Adrenal gland (tissue), 5 donors: ENCODE results near the gene GPC2.

Experiments
- POLR2A ChIP-seq, 2 donors: fragments of 450-650 bp; IDR thresholded peaks; one replicate each; pipeline ENCODE4 v1.6.1; 2017; ENCODE audit warnings: antibody characterized with exemption in 2 of 2, mild to moderate bottlenecking in 2 of 2, moderate library complexity in 1 of 2
- TF ChIP-seq, protein P1 (sequence below), 6 experiments: fragments of 450-650 bp in 4 of 6; fragments of 200-600 bp in 2 of 6; sonication (generic) in 1 of 6; IDR thresholded peaks; 1 replicate in 5 of 6; 2 replicates in 1 of 6; pipeline versions ENCODE4 v1.5.1 to v1.8.0; 2016 to 2021; ENCODE audit warnings: antibody characterized with exemption in 6 of 6, mild to moderate bottlenecking in 2 of 6, moderate library complexity in 1 of 6
- donor health status: DM: no; HTN: no; CAD: no.

DNA sequence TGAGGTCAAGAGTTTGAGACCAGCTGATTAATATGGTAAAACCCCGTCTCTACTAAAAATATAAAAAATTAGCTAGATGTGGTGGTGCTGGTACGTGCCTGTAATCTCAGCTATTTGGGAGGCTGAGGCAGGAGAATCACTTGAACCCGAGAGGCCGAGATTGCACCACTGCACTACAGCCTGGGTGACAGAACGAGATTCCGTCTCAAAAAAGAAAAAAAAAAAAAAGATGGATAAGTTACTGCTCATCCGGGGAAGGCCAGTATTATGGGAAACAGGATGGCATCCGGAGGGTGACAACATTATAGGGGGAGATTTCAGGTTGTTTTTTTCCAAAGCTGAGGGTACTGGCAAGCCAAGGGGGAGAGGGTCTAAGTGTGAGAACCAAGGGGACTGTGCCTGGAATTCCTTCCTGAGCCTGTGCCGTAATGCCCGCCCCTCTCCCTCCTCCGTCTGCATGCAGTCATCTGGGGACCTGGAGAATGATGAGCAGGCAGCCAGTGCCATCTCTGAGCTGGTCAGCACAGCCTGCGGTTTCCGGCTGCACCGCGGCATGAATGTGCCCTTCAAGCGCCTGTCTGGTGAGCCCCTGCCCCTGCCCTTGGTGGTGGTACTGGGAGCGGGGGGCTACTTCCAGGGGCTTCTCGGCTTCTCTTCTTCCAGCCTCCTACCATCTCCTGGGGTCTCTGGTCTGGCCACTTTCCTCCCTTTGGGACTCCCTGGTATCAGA is 24.1 kb downstream of the GPC2 start:
- TF ChIP-seq, protein P1, sequence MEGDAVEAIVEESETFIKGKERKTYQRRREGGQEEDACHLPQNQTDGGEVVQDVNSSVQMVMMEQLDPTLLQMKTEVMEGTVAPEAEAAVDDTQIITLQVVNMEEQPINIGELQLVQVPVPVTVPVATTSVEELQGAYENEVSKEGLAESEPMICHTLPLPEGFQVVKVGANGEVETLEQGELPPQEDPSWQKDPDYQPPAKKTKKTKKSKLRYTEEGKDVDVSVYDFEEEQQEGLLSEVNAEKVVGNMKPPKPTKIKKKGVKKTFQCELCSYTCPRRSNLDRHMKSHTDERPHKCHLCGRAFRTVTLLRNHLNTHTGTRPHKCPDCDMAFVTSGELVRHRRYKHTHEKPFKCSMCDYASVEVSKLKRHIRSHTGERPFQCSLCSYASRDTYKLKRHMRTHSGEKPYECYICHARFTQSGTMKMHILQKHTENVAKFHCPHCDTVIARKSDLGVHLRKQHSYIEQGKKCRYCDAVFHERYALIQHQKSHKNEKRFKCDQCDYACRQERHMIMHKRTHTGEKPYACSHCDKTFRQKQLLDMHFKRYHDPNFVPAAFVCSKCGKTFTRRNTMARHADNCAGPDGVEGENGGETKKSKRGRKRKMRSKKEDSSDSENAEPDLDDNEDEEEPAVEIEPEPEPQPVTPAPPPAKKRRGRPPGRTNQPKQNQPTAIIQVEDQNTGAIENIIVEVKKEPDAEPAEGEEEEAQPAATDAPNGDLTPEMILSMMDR (IDR thresholded peaks at IDR 0.05): no peak
- no peak for TF ChIP-seq POLR2A (IDR thresholded peaks at IDR 0.05)
